HG02870 (cell line): ENCODE results near the gene HMX1.

ENCODE experiments used
- ATAC-seq: cut with Tn5 transposase; IDR thresholded peaks from one replicate; pipeline ENCODE4 v1.9.1; 2021; ENCODE audit warnings: mild to moderate bottlenecking, moderate library complexity; ENCODE audit not compliant: unreplicated experiment

HMX1 gene

DNA sequence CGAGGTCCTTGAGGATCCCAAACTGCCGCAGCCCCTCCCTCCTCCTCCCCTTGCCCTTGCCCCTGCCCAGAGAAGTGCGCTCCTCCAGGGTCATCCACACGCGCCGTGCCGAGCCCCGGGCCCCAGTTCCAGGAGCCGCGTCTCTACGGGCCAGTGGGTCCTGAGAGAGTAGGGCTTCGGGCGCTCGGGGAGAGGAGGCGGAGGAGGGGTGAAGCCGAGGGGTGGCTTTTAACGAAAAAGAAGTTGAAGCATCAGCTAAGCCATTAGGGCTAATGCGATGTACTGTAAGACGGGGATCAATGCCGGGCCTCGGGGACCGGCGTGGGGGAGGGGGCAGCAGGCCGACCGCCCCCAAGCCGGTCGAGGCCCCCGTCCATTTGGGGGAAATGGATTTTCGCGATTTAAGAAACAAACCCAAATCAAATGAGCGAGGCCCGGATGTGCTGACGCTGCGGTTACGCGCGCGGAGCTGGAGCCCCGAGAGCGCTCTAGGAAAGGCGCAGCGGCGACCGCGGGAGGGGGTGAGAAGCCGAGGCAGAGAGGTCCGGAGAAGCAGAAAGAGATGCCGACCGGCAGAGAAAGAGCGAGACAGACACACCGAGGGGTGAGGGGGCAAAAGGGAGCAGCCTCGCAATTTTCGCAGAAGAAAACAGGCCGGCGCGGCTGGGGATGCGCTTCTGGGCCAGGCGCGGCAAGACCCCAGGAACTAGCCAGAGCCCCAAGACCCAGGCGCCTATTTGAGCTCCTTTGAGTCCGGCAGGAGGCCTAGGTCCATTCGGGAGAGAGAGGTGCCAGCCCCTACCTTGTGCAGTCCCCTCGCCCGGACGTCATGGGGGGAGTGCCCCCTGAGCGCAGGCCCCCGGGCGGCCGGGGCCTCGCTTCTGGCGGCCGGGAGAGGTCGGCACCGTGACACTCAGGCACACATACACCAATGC, 13.6 kb downstream of the HMX1 start:
- no peak for ATAC-seq

DNA sequence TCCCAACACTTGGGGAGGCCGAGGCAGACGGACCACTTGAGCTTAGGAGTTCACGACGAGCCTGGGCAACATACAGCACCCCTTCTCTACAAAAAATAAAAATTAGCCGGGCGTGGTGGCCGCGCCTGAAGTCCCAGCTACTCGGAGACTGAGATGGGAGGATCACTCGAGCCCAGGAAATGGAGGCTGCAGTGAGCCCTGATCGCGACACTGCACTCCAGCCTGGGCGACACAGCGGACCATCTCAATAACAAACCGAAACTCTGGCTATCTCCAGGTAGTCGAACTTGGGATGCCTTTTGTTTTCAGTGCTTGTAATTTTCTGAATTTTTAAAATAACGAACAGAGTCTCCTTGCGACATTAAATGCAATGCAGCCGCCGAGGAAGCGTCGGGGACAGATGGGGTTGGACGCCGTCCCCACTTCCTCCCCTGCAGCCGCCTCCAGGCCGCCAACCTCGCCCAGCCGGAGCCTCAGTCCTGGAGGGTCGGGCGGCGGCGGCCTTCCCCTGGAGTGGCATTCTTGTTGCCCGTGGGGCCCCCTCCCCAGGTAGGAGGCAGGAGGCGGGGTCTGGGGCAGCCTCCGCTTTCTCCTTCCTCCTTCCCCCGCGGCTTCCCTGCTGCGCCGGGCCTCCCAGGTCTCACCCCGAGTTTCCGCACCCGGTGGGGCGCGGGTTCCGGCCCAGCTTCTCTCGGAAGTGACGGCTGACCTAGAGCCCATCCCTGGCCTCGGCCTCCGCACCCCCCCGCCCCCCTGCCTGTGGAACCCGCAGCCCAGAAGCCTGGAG, 14.6 kb downstream of the HMX1 start:
- no peak for ATAC-seq

DNA sequence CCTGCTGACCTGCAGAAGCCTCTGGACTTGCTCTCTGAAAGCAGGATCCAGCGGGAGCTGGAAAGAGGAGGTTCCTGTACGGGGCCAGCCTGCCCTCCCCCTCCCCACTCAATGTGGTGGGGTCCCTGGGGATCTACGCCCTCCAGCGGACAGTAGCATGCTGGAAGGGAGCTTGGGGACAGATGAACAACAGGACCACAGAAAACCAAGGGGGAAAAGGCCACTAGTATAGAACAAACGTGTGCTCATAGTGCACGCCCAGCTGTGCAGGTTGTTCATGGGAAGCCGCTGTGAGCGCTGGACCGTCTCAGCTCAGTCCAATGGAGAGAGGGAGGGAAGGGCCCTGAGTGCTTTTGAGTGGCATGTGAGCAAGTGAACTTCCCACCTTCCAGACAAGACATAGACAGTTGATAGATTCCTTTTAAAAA, 15.8 kb downstream of the HMX1 start:
- no peak for ATAC-seq

DNA sequence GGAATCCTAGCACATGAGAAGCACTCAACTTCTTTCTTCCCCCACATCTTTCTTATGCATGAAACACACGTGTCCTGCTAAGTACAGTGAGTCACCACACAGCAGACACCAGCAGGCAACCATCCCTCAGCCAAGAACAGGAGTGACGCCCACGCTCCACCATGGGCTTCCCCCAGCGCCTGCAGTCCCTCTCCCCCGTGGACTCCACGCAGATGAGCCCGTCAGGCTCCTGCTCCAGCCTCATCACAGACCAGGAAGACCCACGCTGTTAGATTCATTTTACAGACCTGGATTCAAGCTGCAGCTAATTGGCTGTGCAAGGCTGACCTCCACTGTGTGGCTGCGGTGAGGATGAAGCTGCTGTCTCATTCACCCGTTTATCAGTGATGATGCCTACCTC, 16.7 kb downstream of the HMX1 start:
- no peak for ATAC-seq

DNA sequence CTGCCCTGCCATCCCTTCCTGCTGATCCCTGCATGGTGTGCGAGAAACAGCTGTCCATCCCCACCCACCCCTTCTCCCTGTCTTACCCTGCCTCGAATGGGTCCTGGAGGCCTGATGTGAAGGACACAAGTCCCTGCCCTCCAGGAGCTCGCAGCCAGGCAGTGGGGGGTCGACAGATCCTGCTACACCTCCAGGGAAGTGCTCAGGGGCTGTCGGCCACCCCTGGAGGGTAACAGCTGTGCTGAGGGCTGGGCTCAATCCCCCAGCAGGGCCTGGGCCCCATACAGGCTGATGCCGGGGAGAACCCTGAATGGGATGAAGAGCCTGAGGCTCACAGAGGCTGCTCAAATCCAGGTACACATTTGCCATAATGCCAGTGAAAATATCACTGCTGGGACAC, 17.6 kb downstream of the HMX1 start:
- no peak for ATAC-seq

DNA sequence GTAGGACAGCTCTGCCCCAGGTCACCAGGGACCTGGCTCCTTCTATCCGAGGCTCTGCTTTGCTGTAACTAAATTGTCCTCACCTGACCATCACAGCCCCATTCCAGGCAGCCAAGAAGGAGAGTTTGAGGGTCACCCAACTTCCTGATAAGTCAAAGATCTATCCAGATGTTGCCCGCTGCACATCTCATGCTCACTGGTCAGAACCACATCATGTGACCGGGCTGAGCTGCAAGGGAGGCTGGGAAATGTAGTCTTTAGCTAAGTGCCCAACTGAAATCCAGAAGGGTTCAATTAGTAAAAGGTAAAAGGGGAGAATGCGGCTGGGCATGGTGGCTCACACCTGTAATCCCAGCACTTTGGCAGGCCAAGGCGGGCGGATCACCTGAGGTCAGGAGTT, 18.4 kb downstream of the HMX1 start:
- ATAC-seq = no peak

DNA sequence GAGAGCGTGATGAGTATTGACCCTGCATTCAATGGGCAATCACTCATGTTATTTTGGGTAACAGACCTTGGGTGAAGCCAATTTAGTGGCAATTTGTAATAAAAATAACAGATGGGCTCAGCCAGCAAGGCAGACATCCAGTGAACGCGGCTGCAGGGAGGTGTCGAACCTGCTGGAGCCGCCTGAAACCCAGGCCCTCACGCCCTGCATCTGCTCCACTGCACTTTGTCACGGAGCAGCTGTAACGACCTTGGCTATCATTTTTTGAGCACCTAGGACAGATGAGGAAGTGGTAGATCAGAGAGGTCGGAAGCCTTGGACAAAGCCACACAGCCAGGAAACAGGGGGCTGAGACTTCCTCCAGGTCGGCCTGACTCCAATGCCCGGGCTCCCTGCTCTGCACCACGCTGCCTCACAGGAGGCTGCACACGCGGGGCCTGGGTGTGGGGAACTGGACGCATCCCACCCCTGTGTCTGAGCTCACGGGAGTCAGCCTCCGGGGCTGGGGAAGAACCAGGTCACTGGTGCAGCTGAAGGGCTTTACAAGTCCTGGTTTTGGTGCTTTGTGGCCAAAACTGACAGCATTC, 19.4 kb downstream of the HMX1 start:
- no peak for ATAC-seq

DNA sequence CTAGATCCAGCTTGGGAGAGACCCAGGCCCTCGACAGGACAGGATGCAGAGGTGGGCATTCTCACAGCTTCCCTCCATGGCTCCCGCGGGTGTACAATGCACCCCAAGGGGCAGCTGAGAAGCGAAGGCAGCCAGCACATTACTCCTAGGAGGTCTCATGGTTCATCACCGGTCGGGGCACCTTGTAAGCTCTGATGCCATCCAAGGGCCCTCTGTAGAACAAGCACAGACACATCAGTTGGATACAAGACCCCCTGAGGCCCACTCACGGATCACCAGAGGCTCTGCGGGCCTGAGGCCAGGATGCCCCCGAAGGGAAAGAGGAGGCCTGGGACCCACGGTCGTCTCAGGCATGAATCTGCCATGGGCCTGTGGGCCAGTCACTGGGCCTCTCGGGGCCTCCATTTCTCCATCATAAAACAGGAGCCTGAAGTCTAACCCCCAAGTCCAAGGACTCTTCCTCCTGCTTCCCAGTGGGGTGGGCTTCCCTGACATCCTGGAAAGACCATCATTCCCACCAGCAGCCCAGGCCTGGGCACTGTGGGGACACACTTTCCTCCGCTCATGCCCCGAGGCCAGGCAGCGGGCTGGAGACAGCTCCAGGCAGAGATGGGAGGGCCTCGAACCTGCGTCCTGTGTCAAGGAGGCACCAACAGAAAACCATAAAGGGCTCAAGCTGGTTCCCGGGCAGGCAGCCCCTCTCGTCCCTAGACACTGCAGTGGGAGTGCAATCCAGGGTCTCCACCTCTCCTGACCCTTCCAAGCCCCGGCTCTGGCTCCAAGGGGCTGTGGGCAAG, 20.1 kb downstream of the HMX1 start:
- ATAC-seq = no peak

DNA sequence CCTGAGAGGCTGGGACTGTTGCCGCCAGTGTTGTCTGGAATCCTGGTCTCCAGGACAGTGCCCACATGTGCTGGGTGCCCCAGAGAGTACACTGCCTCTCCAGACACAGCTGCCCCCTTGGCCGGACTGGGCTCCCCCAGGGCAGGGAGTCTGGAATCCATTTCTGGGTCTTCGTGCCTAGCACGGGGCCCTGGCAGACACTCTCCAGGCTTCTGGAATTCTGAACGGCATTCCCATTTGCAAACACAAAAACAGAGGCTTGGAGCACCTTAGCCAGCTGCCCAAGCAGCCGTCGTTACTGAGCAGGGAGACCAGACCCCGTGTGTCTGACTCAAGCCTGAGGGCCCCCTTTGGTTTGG, 20.8 kb downstream of the HMX1 start:
- ATAC-seq = no peak

DNA sequence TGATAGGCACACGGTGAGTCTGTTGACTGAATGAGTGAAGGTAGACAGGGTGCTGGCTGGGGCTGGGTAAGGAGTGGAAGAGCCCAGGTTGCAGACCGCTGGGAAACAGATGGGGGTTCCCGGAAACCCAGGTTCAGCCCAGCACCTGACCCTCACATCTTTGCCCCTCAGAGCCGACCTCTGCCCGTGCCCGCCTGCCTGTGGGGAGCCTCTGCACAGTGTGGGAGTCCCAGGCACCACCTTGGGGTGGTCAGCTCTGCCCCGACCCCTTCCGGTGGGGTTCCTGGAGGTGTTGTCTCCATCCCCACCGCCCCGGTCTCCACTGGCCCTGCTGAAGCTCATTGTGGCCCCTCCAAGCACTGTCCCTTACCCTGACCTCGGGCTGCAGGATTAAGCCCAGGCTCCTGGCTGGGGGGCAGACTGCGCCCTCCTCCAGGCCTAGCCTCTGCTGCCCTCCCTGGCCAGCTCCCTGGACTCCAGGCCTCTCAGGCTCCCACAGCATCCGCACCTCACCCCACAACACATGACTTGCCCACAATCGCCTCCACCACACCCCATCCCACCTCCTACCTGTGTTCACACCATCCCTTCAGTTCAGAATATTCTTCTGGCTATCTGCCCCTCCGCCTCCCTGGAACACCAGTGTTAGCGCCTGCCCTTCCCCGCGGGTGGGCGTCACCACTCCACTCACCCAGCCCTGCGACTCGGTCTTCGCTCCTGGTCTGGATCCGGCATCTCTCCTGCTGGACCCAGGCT, 21.4 kb downstream of the HMX1 start:
- ATAC-seq = no peak

DNA sequence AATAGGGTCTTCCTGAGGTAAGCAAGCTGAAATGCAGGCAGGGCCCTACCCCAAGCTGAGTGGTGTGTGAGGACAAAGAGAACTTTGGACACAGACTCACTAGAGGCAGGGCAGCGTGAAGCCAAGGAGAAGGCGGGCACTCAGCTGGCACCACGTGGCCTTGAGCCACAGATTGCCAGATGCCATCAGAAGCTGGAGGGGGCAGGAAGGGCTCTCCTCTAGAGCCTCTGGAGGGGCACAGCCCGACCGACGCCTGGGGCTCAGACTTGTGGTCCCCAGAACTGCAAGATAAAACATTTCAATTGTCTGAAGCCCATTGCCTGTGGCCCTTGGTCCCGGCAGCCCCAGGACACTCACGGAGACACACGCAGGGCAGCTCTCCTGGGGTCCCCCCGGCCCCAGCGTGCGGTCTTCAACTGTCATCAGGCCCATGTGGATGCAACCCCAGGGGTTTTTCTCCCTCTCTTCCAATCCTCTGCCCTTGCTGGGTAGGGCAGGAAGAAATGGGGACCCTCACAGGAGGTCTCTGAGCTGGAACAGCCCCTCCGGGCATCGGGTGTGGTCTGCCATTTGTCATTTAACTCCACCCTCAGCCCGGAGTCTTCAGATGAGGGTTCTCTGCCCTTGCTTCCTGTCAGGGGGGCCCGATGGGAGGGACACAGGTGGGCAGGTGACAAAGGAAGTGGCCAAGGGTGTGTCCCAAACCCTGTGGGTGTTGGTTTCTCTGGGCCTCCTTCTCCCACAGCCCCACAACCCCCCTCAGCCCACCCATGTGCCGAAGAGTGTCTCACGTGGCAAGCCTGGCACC, 22.2 kb downstream of the HMX1 start:
- ATAC-seq = no peak

DNA sequence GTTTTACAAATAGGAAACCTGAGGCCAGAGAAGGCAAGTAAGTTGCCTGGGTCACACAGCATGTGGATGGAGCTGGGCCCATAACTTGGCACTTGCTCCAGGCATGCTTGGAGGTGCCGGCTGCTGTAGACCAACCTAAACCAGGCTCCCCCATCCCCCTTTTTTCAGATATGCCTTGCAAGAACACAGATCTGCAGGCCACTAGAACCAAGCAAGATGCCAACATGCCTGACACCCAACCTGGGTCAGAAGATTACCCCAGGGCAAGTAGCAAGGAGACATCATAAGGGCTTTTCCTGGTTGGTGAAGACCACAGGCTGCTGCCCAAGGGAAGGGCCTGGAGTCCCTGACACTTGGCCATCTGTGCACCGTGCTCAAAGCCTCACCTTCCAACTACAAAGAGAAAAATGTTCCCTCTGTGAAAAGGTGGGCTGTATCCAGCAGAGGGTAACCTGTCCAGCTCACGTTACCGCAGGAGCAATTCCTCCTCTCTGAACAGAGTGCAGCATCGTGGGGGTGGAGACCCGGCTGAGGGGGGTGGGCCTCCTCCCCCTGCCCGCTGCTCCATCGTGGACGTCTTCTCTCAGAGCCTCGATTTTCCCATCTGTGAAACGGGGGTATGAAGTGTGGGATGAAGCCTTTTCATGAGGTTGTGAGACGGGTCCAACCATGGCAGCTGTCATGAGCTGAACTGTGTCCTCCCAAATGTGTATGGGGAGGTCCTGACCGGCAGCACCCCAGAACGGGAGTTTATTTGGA, 23.0 kb downstream of the HMX1 start:
- ATAC-seq = no peak

DNA sequence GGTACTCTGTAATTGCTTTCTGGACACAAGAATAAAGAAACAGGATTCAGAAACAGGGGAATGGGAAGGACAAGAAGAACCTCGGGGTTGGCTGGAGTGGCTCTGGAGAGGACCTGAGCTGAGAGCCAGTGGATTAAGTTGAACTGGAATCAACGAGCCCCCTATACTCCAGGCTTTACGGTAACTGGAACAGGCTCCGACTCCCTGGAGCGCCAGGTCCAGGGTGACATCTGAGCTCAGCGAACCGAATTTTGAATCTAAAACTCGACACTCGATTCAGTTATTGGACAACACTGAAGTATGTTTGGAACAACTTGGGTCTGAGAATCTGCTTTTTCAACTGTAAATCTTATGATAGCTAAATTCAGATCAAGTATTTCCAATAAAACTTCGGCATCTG, 23.9 kb downstream of the HMX1 start:
- ATAC-seq = no peak

DNA sequence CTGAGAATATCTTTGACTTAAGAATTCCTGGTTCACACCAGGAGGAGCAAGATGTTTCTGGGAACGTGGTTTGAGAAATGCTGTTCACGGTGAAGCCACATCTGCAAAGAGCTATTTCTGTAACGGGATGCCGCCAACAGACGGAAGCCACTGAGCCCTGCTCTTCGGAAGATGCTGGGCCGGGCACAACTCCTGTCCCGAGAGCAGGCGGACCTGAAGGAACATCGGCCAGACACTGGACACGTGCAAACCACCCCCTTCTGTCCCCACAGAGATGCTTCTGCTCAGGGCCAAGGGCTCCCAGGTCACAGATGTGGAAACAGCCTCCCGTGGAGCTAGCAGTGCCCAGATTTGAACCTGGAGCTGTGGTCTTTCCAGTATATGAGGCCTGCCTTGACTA, 24.3 kb downstream of the HMX1 start:
- no peak for ATAC-seq

DNA sequence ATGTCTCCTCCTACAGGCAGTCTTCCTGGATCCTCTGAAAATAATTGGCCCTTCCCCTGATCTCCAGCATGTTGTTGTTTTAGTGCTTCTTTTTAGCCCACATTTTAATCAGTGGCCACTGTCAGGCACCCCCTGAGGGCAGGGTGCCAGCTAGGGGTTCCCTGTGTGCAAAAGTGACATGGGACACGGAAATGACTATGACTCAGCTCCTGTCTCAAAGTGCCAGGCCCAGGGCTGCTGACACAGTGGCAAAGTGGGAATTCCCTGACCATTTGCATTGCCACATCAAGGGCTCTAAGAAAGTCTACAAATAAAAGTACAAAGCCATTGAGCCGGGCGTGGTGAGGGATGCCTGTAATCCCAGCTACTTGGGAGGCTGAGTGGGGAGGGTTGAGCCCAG, 24.8 kb downstream of the HMX1 start:
- ATAC-seq = no peak

DNA sequence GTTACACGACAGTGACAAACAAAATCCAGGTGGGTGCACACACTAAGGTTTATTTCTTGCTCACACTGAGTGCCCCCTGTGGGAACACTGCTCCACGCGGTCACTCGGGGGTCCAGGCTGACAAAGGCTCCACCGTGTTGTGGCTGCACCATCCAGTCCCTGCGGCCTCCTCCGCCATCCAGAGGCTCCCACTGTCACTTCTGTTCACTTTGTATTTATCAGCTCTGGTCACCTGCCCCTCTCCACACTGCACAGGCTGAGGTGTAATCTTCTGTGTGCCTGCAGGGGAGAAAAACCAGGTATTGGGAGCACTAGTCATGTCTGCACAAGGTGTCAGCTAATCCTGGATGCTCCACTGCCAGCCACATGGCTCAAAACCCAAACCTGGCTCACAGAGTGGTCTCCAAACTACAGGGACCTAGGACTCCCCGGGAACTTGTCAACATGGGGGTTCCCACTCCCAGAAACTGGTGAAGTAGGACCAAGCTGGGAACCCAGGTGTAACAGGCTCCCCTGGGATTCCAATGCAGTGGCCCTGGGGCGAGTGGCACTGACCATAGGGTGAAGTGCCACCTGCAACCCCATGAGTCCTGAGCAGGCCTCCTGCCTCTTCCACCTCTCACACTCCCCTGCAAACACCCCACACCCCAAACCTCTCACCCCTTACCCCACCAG, 25.5 kb downstream of the HMX1 start:
- ATAC-seq = no peak

DNA sequence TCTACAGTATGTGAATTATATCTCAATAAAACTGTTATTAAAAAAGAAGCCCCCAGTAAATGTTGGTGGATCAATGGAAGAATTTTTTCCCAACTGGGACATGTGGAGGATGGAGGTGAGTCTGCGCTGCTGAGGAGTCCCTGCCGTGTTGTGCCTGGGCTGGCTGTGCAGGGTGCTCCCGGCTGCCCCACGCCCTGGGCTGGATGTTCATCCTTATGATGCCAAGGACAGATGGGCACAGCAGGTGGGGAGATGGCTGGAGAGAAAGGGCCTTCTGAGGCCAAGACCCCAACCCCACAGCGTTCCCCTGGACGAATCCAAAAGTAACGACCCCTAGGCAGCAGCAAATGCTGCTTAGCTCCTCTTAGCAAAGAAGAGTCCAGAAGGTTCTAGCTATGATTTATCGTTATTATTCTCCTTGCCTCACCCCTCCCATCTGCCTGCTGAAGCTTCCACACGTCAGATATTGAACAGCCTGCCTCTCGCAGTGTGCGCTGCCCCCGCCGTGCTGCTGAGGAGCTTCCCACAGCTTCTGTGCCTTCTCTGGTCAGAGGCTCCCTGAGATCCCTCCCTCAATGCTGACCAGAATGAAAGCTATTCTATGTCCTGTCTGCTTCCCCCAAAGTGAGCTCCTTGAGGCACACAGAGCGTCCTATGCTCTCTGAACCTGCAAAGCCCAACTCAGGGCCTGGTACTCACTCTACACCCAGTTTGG, 26.5 kb downstream of the HMX1 start:
- ATAC-seq = no peak

DNA sequence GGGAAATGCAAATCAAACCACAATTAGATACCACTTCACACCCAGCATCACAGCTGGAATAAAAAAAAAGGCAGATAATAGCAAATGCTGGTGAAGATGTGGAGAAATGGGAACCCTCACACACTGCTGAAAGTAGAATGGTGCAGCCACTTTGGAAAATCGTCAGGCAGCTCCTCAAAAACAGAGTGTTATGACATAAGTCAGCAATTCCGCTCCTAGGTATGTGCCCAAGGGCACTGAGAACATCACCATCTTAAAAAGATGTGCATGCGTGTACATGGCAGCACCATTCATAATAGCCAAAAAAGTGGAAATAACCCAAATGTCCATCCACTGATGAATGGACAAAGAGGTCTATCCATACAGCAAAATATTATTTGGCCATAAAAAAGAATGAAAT, 28.0 kb downstream of the HMX1 start:
- ATAC-seq = no peak
